ENCODE measurements around the gene UCK1. TPM values are rescaled to one million over a fixed set of nuclear protein-coding genes. Genes with fewer than 3 reads are reported as not detected.

Gene UCK1
- total and polyA plus RNA-seq, 2 experiments from 2014 or later, result 22.6 to 31.3 TPM

GRCh38 chr9:131503626-131504465 lies 27.2 kb downstream of the UCK1 start:
- no peak overlapping the region for H3K27ac ChIP-seq
- H4K20me1 ChIP-seq (ENCODE audit: insufficient read depth), result no peaks in the 10 kb centered on the region
- peaks cover 26% of the 10 kb centered on the region; the same call in 1 of the 2 replicates for H3K79me2 ChIP-seq (ENCODE audit: insufficient read depth)
- peaks cover 30% of the 10 kb centered on the region for H3F3A ChIP-seq (ENCODE audit: insufficient read depth)
- DNase-seq, result peak; percentile 74
- in situ Hi-C loops (cut with MboI), result no loop called here
- peak overlapping the region; percentile 80 for H3K4me2 ChIP-seq (ENCODE audit: unreplicated experiment)
- WGBS, 2 experiments (ENCODE audit: low coverage in 1 of 2, low lambda C conversion rate in 2 of 2, missing lambda C conversion rate in 2 of 2), result 4 to 5% methylated on average over 31 to 32 of the region's 32 CpGs
- H3K4me3 ChIP-seq, result peak overlapping the region; percentile 78
- H3K4me1 ChIP-seq (ENCODE audit: insufficient read depth), result peaks cover 9% of the 10 kb centered on the region; the same call in 1 of the 2 replicates
- H3K9me2 ChIP-seq (ENCODE audit: insufficient read depth), result no peaks in the 10 kb centered on the region
- peak overlapping the region; percentile 84 for H2AFZ ChIP-seq
- TF ChIP-seq EZH2 (IDR thresholded peaks at IDR 0.05; ENCODE audit: insufficient read depth, poor library complexity, severe bottlenecking) (no peak), EZH2phosphoT487 (IDR thresholded peaks at IDR 0.05; ENCODE audit: insufficient read depth, low read depth) (no peak)
- peaks cover 10% of the 10 kb centered on the region for H3K36me3 ChIP-seq (ENCODE audit: low read depth)
- H3K9me3 ChIP-seq (ENCODE audit: low read depth), result no peaks in the 10 kb centered on the region
- no peaks in the 10 kb centered on the region for H3K27me3 ChIP-seq (replicated peaks; ENCODE audit: insufficient read depth)
- H3K9ac ChIP-seq, result peak overlapping the region; percentile 74

GRCh38 chr9:131502781-131503625 lies 28.1 kb downstream of the UCK1 start, which contains the start of gene POMT1:
Gene POMT1 (plus strand): TSS chr9:131502918. CDS start chr9:131504219, 1,301 bp downstream.
- Histone ChIP-seq H3K9me3 (ENCODE audit: low read depth) (no peaks in the 10 kb centered on the region), H3F3A (ENCODE audit: insufficient read depth) (peaks cover 36% of the 10 kb centered on the region), H3K27ac (no peak within 1 kb of the TSS), H3K4me2 (ENCODE audit: unreplicated experiment) (peak within 1 kb of the TSS; percentile 80), H3K36me3 (ENCODE audit: low read depth) (peaks cover 15% of the 10 kb centered on the region), H3K4me3 (peak within 1 kb of the TSS; percentile 78), H2AFZ (peak within 1 kb of the TSS; percentile 84), H3K27me3 (replicated peaks; ENCODE audit: insufficient read depth) (no peaks in the 10 kb centered on the region), H3K79me2 (ENCODE audit: insufficient read depth) (peaks cover 26% of the 10 kb centered on the region; the same call in 1 of the 2 replicates), H3K4me1 (ENCODE audit: insufficient read depth) (peaks cover 9% of the 10 kb centered on the region; the same call in 1 of the 2 replicates), H4K20me1 (ENCODE audit: insufficient read depth) (no peaks in the 10 kb centered on the region), H3K9ac (peak within 1 kb of the TSS; percentile 74), H3K9me2 (ENCODE audit: insufficient read depth) (no peaks in the 10 kb centered on the region)
- TF ChIP-seq EZH2 (IDR thresholded peaks at IDR 0.05; ENCODE audit: insufficient read depth, poor library complexity, severe bottlenecking) (no peak), EZH2phosphoT487 (IDR thresholded peaks at IDR 0.05; ENCODE audit: insufficient read depth, low read depth) (no peak)
- 2% methylated on average over 64 to 80 of the region's 83 CpGs for WGBS, 2 experiments (ENCODE audit: low coverage in 1 of 2, low lambda C conversion rate in 2 of 2, missing lambda C conversion rate in 2 of 2)
- DNase-seq, result peak; percentile 92
- in situ Hi-C loops (cut with MboI), result no loop called here

GRCh38 chr9:131500939-131501541 lies 30.0 kb downstream of the UCK1 start:
- H4K20me1 ChIP-seq (ENCODE audit: insufficient read depth), result no peaks in the 10 kb centered on the region
- peaks cover 21% of the 10 kb centered on the region; the same call in 1 of the 2 replicates for H3K79me2 ChIP-seq (ENCODE audit: insufficient read depth)
- H3K27me3 ChIP-seq (replicated peaks; ENCODE audit: insufficient read depth), result no peaks in the 10 kb centered on the region
- no peak overlapping the region for H2AFZ ChIP-seq
- no peak overlapping the region for H3K4me2 ChIP-seq (ENCODE audit: unreplicated experiment)
- H3F3A ChIP-seq (ENCODE audit: insufficient read depth), result peaks cover 39% of the 10 kb centered on the region
- H3K9me3 ChIP-seq (ENCODE audit: low read depth), result no peaks in the 10 kb centered on the region
- TF ChIP-seq EZH2phosphoT487 (IDR thresholded peaks at IDR 0.05; ENCODE audit: insufficient read depth, low read depth), result no peak
- TF ChIP-seq EZH2 (IDR thresholded peaks at IDR 0.05; ENCODE audit: insufficient read depth, poor library complexity, severe bottlenecking), result no peak
- peak; percentile 84 for DNase-seq
- no peaks in the 10 kb centered on the region for H3K9me2 ChIP-seq (ENCODE audit: insufficient read depth)
- H3K36me3 ChIP-seq (ENCODE audit: low read depth), result peaks cover 30% of the 10 kb centered on the region
- 60 to 63% methylated on average over 5 of the region's 5 CpGs for WGBS, 2 experiments (ENCODE audit: low coverage in 1 of 2, low lambda C conversion rate in 2 of 2, missing lambda C conversion rate in 2 of 2)
- H3K27ac ChIP-seq, result peak overlapping the region; percentile 22; the same call in 1 of the 2 replicates
- in situ Hi-C loops (cut with MboI), result no loop called here
- peaks cover 9% of the 10 kb centered on the region; the same call in 1 of the 2 replicates for H3K4me1 ChIP-seq (ENCODE audit: insufficient read depth)
- no peak overlapping the region for H3K4me3 ChIP-seq
- no peak overlapping the region for H3K9ac ChIP-seq

DNA sequence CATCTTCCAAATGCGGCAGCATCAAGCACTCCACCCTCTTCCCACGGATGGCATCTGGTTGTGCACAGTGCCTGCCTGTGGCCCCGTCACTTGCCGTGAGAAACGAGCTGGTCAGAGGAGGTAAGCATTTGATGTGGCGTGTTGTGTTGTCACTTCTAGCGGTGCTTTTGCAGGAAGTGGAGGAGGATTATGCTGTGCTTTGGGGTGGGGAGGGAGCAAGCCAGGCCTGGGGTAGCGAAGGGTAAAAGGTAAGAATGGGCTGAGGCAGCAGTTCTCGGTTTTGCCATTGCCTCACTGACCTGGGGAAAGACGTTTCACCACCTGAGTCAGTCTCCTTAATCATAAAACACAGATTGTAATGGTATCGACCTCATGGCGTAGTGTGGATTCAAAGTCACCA lies 30.7 kb downstream of the UCK1 start:
- Histone ChIP-seq H3K4me2 (ENCODE audit: unreplicated experiment) (no peak overlapping the region), H3K4me1 (ENCODE audit: insufficient read depth) (peaks cover 9% of the 10 kb centered on the region; the same call in 1 of the 2 replicates), H4K20me1 (ENCODE audit: insufficient read depth) (no peaks in the 10 kb centered on the region), H3K4me3 (no peak overlapping the region), H2AFZ (no peak overlapping the region), H3K9me2 (ENCODE audit: insufficient read depth) (no peaks in the 10 kb centered on the region), H3K9ac (no peak overlapping the region), H3K27ac (0 out of 2 replicates have a peak overlapping the region, but pooled peaks have one; percentile 22), H3K36me3 (ENCODE audit: low read depth) (peaks cover 35% of the 10 kb centered on the region), H3F3A (ENCODE audit: insufficient read depth) (peaks cover 39% of the 10 kb centered on the region), H3K27me3 (replicated peaks; ENCODE audit: insufficient read depth) (no peaks in the 10 kb centered on the region), H3K79me2 (ENCODE audit: insufficient read depth) (peaks cover 18% of the 10 kb centered on the region; the same call in 1 of the 2 replicates), H3K9me3 (ENCODE audit: low read depth) (no peaks in the 10 kb centered on the region)
- no peak for DNase-seq
- no peak for TF ChIP-seq EZH2 (IDR thresholded peaks at IDR 0.05; ENCODE audit: insufficient read depth, poor library complexity, severe bottlenecking)
- no peak for TF ChIP-seq EZH2phosphoT487 (IDR thresholded peaks at IDR 0.05; ENCODE audit: insufficient read depth, low read depth)
- in situ Hi-C loops (cut with MboI), result no loop called here
- WGBS, 2 experiments (ENCODE audit: low coverage in 1 of 2, low lambda C conversion rate in 2 of 2, missing lambda C conversion rate in 2 of 2), result 75 to 77% methylated on average over 12 of the region's 12 CpGs
